ENCODE results near the gene NTN1.

The NTN1 gene

GRCh38 chr17:9115214-9116191, 94.2 kb downstream of the NTN1 start:
- H3K4me3 ChIP-seq (ENCODE audit: low read depth, low read length) = no peak overlapping the region
- no peak for TF ChIP-seq CTCF (IDR thresholded peaks at IDR 0.05; ENCODE audit: borderline replicate concordance, insufficient read depth, low read depth, low read length)

DNA sequence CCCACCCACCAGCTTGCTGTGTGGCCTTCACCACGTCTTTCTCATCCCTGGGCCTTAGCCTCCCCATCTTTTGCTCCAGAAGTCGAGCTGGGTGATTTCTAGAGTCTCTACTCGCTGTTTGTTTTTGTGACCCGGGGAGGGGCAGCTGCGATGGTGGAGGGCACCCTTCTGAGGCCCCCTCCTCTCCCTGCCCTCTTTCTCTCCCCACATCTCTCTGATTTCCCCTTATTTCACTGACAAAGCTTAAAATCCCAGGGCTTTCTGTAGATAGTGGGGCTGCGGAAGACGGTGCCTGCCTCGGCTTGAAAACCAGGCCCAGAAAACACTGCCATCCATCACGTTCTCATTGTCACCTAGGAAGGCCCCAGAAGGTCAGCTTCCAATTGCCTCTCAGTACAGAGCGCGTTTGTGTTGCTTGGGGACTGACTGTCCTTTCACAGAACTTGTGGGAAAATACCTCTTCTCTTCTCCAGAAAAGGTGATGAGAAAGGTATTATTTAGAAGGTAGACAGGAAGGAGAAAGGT, 95.1 kb downstream of the NTN1 start:
- TF ChIP-seq CTCF (IDR thresholded peaks at IDR 0.05; ENCODE audit: borderline replicate concordance, insufficient read depth, low read depth, low read length) = no peak
- H3K4me3 ChIP-seq (ENCODE audit: low read depth, low read length) = no peak overlapping the region

DNA sequence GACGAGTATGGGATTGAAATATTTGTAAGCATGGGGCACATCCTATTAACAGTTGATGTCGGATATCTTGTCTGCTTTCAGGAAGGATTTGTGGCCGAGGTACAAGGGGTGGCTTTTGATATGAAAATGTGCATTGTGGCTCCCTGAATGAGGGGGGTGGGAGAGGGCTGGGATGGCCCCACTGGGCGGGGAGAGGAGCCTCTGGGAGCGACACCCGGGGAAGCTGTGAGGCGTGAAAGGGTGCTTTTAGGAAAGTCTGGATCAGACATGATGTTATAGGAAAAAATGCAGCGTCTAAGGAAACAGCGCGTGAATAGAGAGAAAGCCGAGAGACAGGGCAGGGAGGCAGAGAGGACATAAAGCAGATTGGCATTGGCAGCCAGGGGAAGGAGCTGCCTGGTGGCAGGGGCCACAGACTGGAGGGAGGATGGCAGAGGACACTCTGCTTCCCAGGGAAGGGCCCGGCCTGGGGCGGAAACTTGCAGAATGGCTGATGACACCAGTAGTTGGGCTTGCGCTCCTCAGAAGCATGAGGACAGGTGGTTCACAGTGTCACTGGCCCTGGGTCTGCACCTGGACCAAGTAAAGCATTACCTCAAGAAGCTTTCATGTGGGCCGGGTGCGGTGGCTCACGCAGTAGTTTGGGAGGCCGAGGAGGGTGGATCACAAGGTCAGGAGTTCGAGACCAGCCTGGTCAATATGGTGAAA, 95.7 kb downstream of the NTN1 start:
- no peak for TF ChIP-seq CTCF (IDR thresholded peaks at IDR 0.05; ENCODE audit: borderline replicate concordance, insufficient read depth, low read depth, low read length)
- H3K4me3 ChIP-seq (ENCODE audit: low read depth, low read length) = no peak overlapping the region

DNA sequence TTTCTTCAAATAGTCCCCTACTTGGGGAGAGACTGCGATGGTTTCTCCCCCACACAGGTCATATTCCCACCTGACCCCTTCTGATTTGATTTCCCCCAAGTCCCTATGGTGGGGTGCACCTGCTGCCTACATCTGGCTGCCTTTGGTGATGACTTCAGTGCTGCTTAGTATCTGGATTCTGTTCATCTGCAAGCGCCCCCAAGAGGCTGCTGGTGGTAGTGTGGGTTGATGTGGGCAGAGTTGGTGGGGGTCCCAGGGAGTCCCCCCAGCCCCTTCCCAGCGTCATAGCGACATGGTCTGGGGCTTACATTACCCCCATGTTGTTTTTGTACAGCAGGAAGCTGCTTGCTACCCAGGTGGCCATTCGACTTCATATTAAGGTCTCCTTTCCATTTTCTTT, 99.2 kb downstream of the NTN1 start:
- no peak overlapping the region for H3K4me3 ChIP-seq (ENCODE audit: low read depth, low read length)
- TF ChIP-seq CTCF (IDR thresholded peaks at IDR 0.05; ENCODE audit: borderline replicate concordance, insufficient read depth, low read depth, low read length) = peak; percentile 43; the same call in 1 of the 2 replicates

DNA sequence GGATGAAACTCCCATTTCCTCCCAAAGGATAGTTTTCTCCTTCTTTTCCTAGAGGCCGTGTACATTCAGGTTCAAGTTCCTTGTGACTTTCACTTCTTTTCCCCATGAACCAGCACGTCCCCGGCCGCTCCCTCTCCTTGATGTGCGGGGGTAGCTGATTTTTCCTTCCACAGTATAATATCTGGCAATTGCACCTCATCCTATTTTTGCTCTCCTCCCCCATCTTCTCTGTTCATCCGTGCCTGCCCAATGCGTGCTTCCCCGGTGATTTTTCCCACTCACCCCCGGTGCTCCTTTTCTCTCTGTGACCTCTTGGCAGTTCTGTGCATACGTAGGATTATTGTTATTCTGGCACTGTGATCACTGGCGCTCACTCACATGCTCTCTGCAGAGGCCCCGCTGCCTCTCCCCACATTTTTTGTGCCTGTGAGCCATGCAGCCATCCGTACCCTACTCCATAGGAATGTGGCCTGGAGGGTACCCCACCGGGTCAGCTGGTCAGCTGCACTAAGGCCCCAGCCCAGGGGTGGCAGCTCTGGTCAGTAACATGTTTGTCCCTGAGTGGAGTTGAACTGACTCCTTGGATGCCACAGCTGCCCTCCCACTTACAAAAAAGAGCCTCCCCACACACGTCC, 100.0 kb downstream of the NTN1 start:
- TF ChIP-seq CTCF (IDR thresholded peaks at IDR 0.05; ENCODE audit: borderline replicate concordance, insufficient read depth, low read depth, low read length) = no peak
- no peak overlapping the region for H3K4me3 ChIP-seq (ENCODE audit: low read depth, low read length)

DNA sequence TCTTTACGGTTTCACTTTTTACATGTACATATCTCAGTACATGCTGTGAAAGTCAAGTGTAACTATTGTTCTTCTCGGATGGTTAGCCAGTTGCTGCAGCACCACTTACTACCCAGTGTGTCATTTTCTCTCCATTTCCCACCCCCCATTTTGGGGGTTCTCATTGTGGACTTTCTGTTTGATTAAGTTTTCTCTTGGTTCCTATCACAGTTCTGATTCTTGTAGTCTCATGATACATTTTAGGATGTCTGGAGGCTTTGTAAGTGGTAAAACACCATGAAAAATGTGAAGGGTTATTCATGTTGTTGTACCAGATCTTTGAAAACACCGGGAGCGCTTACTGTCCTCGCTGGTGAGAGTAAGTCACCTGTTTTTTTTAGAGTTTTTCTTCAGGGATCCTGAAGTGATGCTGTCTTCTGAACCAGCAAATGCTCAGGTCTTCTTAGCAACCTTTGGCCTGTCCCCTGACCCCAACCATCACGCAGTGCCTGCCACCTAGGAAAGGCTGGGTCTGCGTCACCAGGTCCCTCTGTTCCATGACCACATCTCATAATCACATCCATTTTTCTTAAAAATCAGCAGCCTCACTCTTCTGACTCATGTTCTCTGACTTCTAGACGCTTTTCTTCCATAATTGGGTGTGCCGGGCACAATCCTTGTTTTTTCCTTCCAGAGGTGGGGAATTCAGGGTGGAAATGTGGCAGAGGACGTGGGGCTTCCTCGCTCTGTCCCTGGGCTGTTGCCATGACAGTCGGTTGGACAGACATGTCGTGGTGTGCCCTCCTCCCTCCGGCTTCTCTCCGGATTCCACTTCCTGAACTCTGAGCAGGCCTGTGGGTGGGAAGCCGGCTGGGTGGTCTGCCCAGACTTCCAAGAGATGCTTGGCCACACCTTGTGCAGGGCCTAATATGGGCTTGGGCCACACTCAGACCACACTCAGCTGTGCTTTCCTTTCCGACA, 102.6 kb downstream of the NTN1 start:
- TF ChIP-seq CTCF (IDR thresholded peaks at IDR 0.05; ENCODE audit: borderline replicate concordance, insufficient read depth, low read depth, low read length) = no peak
- no peak overlapping the region for H3K4me3 ChIP-seq (ENCODE audit: low read depth, low read length)

Data from GM12875 (cell line).